Tongue (tissue), 2 donors: ENCODE data around the gene MYH3. TPM values are rescaled to one million over a fixed set of nuclear protein-coding genes. Genes with fewer than 3 reads are reported as not detected.

Experiments
- DNase-seq: peaks from one replicate; pipeline ENCODE4 v3.0.0-alpha.2; 2015
- total RNA-seq: library from RNA; depleted of rRNA; stranded (reverse); fragments of >200 nt; gene quantifications from one replicate; pipeline ENCODE4 v1.2.3, GENCODE V29; 2014

The MYH3 gene
- total RNA-seq, 1 donor from 2014 or later = 9,382 TPM

GRCh38 chr17:10613775-10614513, 43.2 kb downstream of the MYH3 start:
- no peak for DNase-seq

- DNase-seq = no peak
Observed at GRCh38 chr17:10612957-10613744, 44.0 kb downstream of the MYH3 start.

- peak; percentile 76 for DNase-seq
Observed at GRCh38 chr17:10610884-10611283, 46.2 kb downstream of the MYH3 start.

- no peak for DNase-seq
Observed at GRCh38 chr17:10608244-10608643, 48.9 kb downstream of the MYH3 start.

GRCh38 chr17:10606110-10606509, 51.0 kb downstream of the MYH3 start:
- DNase-seq = no peak

GRCh38 chr17:10605221-10605783, 51.8 kb downstream of the MYH3 start:
- DNase-seq = peak; percentile 87

GRCh38 chr17:10604521-10604920, 52.6 kb downstream of the MYH3 start:
- no peak for DNase-seq

GRCh38 chr17:10603931-10604330, 53.2 kb downstream of the MYH3 start:
- DNase-seq = no peak

- DNase-seq = peak; percentile 83
Observed at GRCh38 chr17:10600571-10600970, 56.5 kb downstream of the MYH3 start.

GRCh38 chr17:10598621-10599020, 58.5 kb downstream of the MYH3 start:
- DNase-seq = peak; percentile 75

GRCh38 chr17:10589553-10590145, 67.5 kb downstream of the MYH3 start:
- no peak for DNase-seq

GRCh38 chr17:10585529-10585928, 71.6 kb downstream of the MYH3 start:
- DNase-seq = no peak

- no peak for DNase-seq
Observed at GRCh38 chr17:10583834-10584233, 73.3 kb downstream of the MYH3 start.

GRCh38 chr17:10579270-10579669, 77.8 kb downstream of the MYH3 start:
- DNase-seq = no peak

Other genes starting within 250 kb of the MYH3 start
- 4,616 TPM for gene MYH8, start 235.4 kb downstream of the MYH3 start, total RNA-seq
- gene MYH4, start 187.8 kb downstream of the MYH3 start, total RNA-seq = 0.72 TPM
- gene MYH1, start 138.8 kb downstream of the MYH3 start, total RNA-seq = 15.4 TPM
- 1,036 TPM for gene MYH2, start 107.7 kb downstream of the MYH3 start, total RNA-seq
- 28.1 TPM for gene SCO1, start 40.2 kb upstream of the MYH3 start, total RNA-seq
- 23.6 TPM for gene ADPRM, start 40.3 kb upstream of the MYH3 start, total RNA-seq
- 3.8 TPM for gene TMEM220, start 72.7 kb upstream of the MYH3 start, total RNA-seq
- not detected for gene TMEM238L, start 146.8 kb upstream of the MYH3 start, total RNA-seq
- gene PIRT, start 180.8 kb upstream of the MYH3 start, total RNA-seq = 0.82 TPM